IPS-20b (cell line): ENCODE data around the gene LRP10.
"Not testable (repeated sequence)": the region's sequence is repeated elsewhere in the genome, so short reads cannot be mapped to it uniquely, and the experiment has no call there.

ENCODE experiments used
- H3K27ac ChIP-seq: one replicate; pipeline ENCODE4 v1.5.1; 2013; ENCODE audit warnings: low read length
- H3K27me3 ChIP-seq: 2 replicates; pipeline ENCODE4 v1.6.1; 2013; ENCODE audit warnings: mild to moderate bottlenecking, low read length, inconsistent platforms; ENCODE audit not compliant: insufficient read depth
- H3K36me3 ChIP-seq: 2 replicates; pipeline ENCODE4 v1.6.1; 2013; ENCODE audit warnings: low read depth, mild to moderate bottlenecking, inconsistent platforms, low read length, moderate library complexity; ENCODE audit not compliant: insufficient read depth
- H3K4me1 ChIP-seq: 2 replicates; pipeline ENCODE4 v1.6.1; 2013; ENCODE audit warnings: mild to moderate bottlenecking, control low read depth, inconsistent platforms, low read length, moderate library complexity; ENCODE audit not compliant: insufficient read depth
- H3K4me3 ChIP-seq: 2 replicates; pipeline ENCODE4 v1.5.1; 2013; ENCODE audit warnings: mild to moderate bottlenecking, low read length, inconsistent platforms
- H3K9ac ChIP-seq: 2 replicates; pipeline ENCODE4 v1.6.1; 2013; ENCODE audit warnings: low read depth, mild to moderate bottlenecking, inconsistent platforms, low read length, moderate library complexity
- H3K9me3 ChIP-seq: 2 replicates; pipeline ENCODE4 v1.6.1; 2013; ENCODE audit warnings: mild to moderate bottlenecking, low read depth, low read length, inconsistent platforms; ENCODE audit not compliant: insufficient read depth

LRP10 gene

GRCh38 chr14:22845821-22846625, 25.5 kb upstream of the LRP10 start:
- no peaks in the 10 kb centered on the region for H3K27me3 ChIP-seq
- peaks cover 15% of the 10 kb centered on the region; the same call in 1 of the 2 replicates for H3K4me1 ChIP-seq
- no peaks in the 10 kb centered on the region for H3K9me3 ChIP-seq
- H3K9ac ChIP-seq: no peak overlapping the region
- H3K36me3 ChIP-seq: peaks cover 44% of the 10 kb centered on the region
- H3K27ac ChIP-seq: no peak overlapping the region
- no peak overlapping the region for H3K4me3 ChIP-seq

- peaks cover 41% of the 10 kb centered on the region for H3K36me3 ChIP-seq
- no peak overlapping the region for H3K4me3 ChIP-seq
- H3K9me3 ChIP-seq: no peaks in the 10 kb centered on the region
- no peak overlapping the region for H3K9ac ChIP-seq
- H3K27ac ChIP-seq: no peak overlapping the region
- H3K27me3 ChIP-seq: no peaks in the 10 kb centered on the region
- peaks cover 15% of the 10 kb centered on the region; the same call in 1 of the 2 replicates for H3K4me1 ChIP-seq
Observed at GRCh38 chr14:22846811-22847307, 24.7 kb upstream of the LRP10 start.

GRCh38 chr14:22847661-22848341, 23.7 kb upstream of the LRP10 start:
- H3K9ac ChIP-seq: peak overlapping the region; percentile 51; the same call in 1 of the 2 replicates
- peaks cover 15% of the 10 kb centered on the region; the same call in 1 of the 2 replicates for H3K4me1 ChIP-seq

GRCh38 chr14:22848351-22849164, 23.0 kb upstream of the LRP10 start:
- no peak overlapping the region for H3K4me3 ChIP-seq
- no peak overlapping the region for H3K27ac ChIP-seq
- peaks cover 15% of the 10 kb centered on the region; the same call in 1 of the 2 replicates for H3K4me1 ChIP-seq
- no peaks in the 10 kb centered on the region for H3K27me3 ChIP-seq
- H3K9ac ChIP-seq: peak overlapping the region; percentile 51; the same call in 1 of the 2 replicates
- no peaks in the 10 kb centered on the region for H3K9me3 ChIP-seq
- H3K36me3 ChIP-seq: peaks cover 24% of the 10 kb centered on the region

More at GRCh38 chr14:22847661-22848341, 23.7 kb upstream of the LRP10 start:
- H3K9me3 ChIP-seq: no peaks in the 10 kb centered on the region
- peaks cover 31% of the 10 kb centered on the region for H3K36me3 ChIP-seq
- no peak overlapping the region for H3K27ac ChIP-seq
- no peak overlapping the region for H3K4me3 ChIP-seq
- no peaks in the 10 kb centered on the region for H3K27me3 ChIP-seq

- no peak overlapping the region for H3K9ac ChIP-seq
- no peak overlapping the region for H3K27ac ChIP-seq
- no peak overlapping the region for H3K4me3 ChIP-seq
- H3K4me1 ChIP-seq: peaks cover 15% of the 10 kb centered on the region; the same call in 1 of the 2 replicates
- H3K27me3 ChIP-seq: no peaks in the 10 kb centered on the region
- peaks cover 18% of the 10 kb centered on the region for H3K36me3 ChIP-seq
- no peaks in the 10 kb centered on the region for H3K9me3 ChIP-seq
Observed at GRCh38 chr14:22849212-22849819, 22.2 kb upstream of the LRP10 start.

GRCh38 chr14:22850944-22851764, 20.4 kb upstream of the LRP10 start:
- no peak overlapping the region for H3K9ac ChIP-seq
- no peaks in the 10 kb centered on the region for H3K27me3 ChIP-seq
- no peak overlapping the region for H3K4me3 ChIP-seq
- H3K36me3 ChIP-seq: 0 out of 2 replicates have a peak, but pooled peaks cover 4% of the 10 kb centered on the region
- H3K4me1 ChIP-seq: peaks cover 15% of the 10 kb centered on the region; the same call in 1 of the 2 replicates
- no peak overlapping the region for H3K27ac ChIP-seq
- H3K9me3 ChIP-seq: no peaks in the 10 kb centered on the region

- not testable (repeated sequence) for H3K27ac ChIP-seq, H3K9ac ChIP-seq, H3K4me3 ChIP-seq, H3K9me3 ChIP-seq, H3K36me3 ChIP-seq, H3K27me3 ChIP-seq
- peaks cover 15% of the 10 kb centered on the region; the same call in 1 of the 2 replicates for H3K4me1 ChIP-seq
Observed at GRCh38 chr14:22852178-22852577, 19.4 kb upstream of the LRP10 start.

GRCh38 chr14:22852599-22852939, 19.0 kb upstream of the LRP10 start:
- H3K4me1 ChIP-seq: peaks cover 15% of the 10 kb centered on the region; the same call in 1 of the 2 replicates

GRCh38 chr14:22852940-22853767, 18.4 kb upstream of the LRP10 start:
- H3K36me3 ChIP-seq: no peaks in the 10 kb centered on the region
- no peak overlapping the region for H3K27ac ChIP-seq
- H3K9ac ChIP-seq: peak overlapping the region; percentile 74; the same call in 1 of the 2 replicates
- H3K27me3 ChIP-seq: no peaks in the 10 kb centered on the region
- peak overlapping the region; percentile 65 for H3K4me3 ChIP-seq
- H3K9me3 ChIP-seq: no peaks in the 10 kb centered on the region
- H3K4me1 ChIP-seq: peaks cover 10% of the 10 kb centered on the region; the same call in 1 of the 2 replicates

More at GRCh38 chr14:22852599-22852939, 19.0 kb upstream of the LRP10 start:
- no peaks in the 10 kb centered on the region for H3K9me3 ChIP-seq
- no peak overlapping the region for H3K4me3 ChIP-seq
- H3K36me3 ChIP-seq: no peaks in the 10 kb centered on the region
- peak overlapping the region; percentile 74; the same call in 1 of the 2 replicates for H3K9ac ChIP-seq
- no peak overlapping the region for H3K27ac ChIP-seq
- H3K27me3 ChIP-seq: no peaks in the 10 kb centered on the region

GRCh38 chr14:22854296-22854695, 17.2 kb upstream of the LRP10 start:
- not testable (repeated sequence) for H3K9me3 ChIP-seq, H3K4me1 ChIP-seq, H3K27me3 ChIP-seq, H3K4me3 ChIP-seq, H3K9ac ChIP-seq, H3K27ac ChIP-seq, H3K36me3 ChIP-seq
